ENCODE data around the gene CNTN3. TPM values are rescaled to one million over a fixed set of nuclear protein-coding genes. Genes with fewer than 3 reads are reported as not detected.

Gene CNTN3
- total RNA-seq, 3 donors from 2014 or later = 6.2 to 15.6 (median 8.1) TPM

DNA sequence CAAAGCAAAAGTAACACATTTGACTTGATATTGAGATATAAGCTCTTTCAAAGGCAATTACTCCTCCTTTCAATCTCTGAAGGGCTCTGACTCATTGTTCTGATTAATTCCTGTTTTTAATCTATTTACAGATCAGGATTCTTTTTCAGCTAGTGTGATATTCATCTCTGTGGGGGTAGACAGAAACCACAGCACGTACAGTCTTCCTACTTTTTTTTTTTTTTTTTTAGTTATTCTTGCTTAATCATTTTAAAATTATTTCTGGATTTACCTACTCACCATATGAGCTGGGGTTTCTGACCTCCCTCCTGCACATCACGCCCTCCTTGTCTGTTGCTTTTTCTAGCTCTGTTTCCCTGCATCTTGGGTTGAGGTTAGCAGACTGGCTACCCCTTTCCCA lies 1.4 kb downstream of the CNTN3 start:
- no peaks in the 10 kb centered on the region for H3K36me3 ChIP-seq (ENCODE audit: low read depth)
- intact Hi-C loops (cut with DNase I, micrococcal nuclease) = no loop called here
- no peak for TF ChIP-seq CTCF (IDR thresholded peaks at IDR 0.05)
- no peak for ATAC-seq
- no peaks in the 10 kb centered on the region for H3K9me3 ChIP-seq
- DNase-seq = no peak
- H3K4me3 ChIP-seq = no peak overlapping the region
- peaks cover 22% of the 10 kb centered on the region for H3K4me1 ChIP-seq (ENCODE audit: low read depth)

DNA sequence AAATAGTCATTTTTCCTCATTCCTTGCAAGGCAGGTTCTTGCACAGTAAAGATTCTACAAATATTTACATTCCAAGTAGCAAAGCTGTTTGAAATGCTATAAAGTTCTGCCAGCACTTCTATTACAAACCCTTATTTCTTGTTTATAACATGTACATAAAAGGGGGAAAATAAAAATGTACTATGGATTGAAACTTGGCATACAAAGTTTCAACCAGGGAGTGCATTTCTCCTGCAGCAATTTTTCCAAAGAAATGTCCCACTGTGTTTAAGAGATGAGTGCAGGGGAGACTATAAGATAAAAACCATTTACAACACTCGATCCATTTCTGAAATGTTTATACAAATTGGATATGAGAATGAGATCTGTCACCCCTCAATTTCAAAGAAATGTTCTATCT lies 3.3 kb downstream of the CNTN3 start:
- no peak overlapping the region for H3K4me3 ChIP-seq
- ATAC-seq (no peak), DNase-seq (no peak)
- no peaks in the 10 kb centered on the region for H3K9me3 ChIP-seq
- peaks cover 25% of the 10 kb centered on the region for H3K4me1 ChIP-seq (ENCODE audit: low read depth)
- intact Hi-C loops (cut with DNase I, micrococcal nuclease) = no loop called here
- no peaks in the 10 kb centered on the region for H3K36me3 ChIP-seq (ENCODE audit: low read depth)
- TF ChIP-seq CTCF (IDR thresholded peaks at IDR 0.05) = no peak

DNA sequence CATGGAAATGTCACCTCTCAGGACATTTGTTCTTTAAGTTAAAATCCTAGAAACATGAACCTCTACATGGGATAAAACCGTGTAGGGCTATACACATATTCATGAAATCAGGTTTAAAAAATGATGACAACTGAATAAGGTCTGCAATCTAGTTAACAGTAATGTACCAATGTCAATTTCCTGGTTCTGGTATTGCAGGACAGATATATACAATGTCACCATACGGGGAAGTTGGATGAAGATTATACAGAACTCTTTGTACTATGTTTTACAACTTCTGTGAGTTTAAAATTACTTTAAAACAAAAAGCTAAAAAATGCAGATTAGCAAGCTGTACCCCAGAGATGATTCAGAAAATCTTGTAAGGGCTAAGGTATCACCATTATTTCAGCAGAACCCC lies 6.7 kb downstream of the CNTN3 start:
- H3K36me3 ChIP-seq (ENCODE audit: low read depth) = no peaks in the 10 kb centered on the region
- intact Hi-C loops (cut with DNase I, micrococcal nuclease) = no loop called here
- no peaks in the 10 kb centered on the region for H3K9me3 ChIP-seq
- no peak overlapping the region for H3K4me3 ChIP-seq
- DNase-seq = no peak
- TF ChIP-seq CTCF (IDR thresholded peaks at IDR 0.05) = no peak
- peak; percentile 77 for ATAC-seq
- H3K4me1 ChIP-seq (ENCODE audit: low read depth) = peaks cover 24% of the 10 kb centered on the region

DNA sequence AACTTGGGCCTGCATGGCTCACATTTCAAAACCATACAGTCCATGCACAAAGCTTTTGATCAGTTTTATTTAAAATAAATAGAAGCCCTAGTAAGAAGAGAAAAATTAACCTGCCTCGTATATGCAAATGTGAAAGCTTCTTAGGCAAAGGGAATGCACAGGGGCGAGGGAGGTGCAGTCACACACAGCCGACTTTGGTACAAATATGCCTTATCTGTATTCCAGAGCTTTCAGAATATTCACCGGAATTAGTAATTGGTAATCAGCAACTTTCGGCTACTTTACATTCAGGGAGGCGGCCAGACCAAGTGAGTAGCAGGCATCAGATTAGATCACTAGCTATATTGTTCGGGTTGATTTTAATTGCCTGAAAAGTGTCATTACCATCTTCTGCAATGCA lies 7.5 kb downstream of the CNTN3 start:
- ATAC-seq (no peak), DNase-seq (no peak)
- H3K4me3 ChIP-seq = no peak overlapping the region
- intact Hi-C loops (cut with DNase I, micrococcal nuclease) = no loop called here
- H3K4me1 ChIP-seq (ENCODE audit: low read depth) = peaks cover 16% of the 10 kb centered on the region
- H3K9me3 ChIP-seq = no peaks in the 10 kb centered on the region
- TF ChIP-seq CTCF (IDR thresholded peaks at IDR 0.05) = no peak
- no peaks in the 10 kb centered on the region for H3K36me3 ChIP-seq (ENCODE audit: low read depth)

DNA sequence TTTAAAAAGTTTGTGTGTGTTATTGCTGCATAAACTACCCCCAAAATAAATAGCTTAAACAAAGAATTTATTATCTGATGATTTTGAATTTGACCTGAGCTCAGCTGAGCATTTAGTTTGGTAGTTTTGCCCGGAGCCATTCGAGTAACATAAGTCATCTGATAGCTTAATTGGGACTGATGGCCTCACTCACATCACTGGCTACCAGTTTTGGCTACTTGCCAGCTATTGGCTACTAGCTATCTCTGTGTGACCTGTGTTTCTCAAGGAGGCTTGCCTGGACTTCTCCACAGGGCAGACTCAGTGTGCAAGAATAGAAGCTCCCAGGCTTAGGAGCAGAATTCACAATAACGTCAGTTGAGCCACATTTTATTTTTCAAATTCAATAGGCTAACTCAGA lies 9.0 kb downstream of the CNTN3 start:
- no peaks in the 10 kb centered on the region for H3K36me3 ChIP-seq (ENCODE audit: low read depth)
- intact Hi-C loops (cut with DNase I, micrococcal nuclease) = no loop called here
- DNase-seq (no peak), ATAC-seq (no peak)
- peaks cover 7% of the 10 kb centered on the region for H3K4me1 ChIP-seq (ENCODE audit: low read depth)
- no peak for TF ChIP-seq CTCF (IDR thresholded peaks at IDR 0.05)
- no peaks in the 10 kb centered on the region for H3K9me3 ChIP-seq
- H3K4me3 ChIP-seq = no peak overlapping the region

DNA sequence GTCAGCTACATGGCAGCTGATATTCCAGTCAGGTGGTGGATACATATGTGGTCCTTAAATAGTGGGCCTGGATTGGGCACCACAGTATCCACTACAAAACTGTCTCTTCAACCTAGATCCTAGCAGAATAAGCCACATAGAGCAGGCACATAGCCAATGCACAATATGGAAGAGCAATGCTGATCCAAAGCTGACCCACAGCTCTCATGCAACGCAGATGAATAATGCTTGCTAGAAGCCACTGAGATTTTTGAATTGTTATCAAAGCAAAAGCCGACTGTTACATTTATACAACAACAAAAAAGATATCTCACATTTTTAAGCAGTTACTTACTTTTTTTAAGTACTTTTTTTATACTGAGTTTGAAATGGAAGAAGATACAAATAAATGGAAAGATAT lies 11.2 kb downstream of the CNTN3 start:
- Histone ChIP-seq H3K4me3 (no peak overlapping the region), H3K9me3 (no peaks in the 10 kb centered on the region), H3K4me1 (ENCODE audit: low read depth) (peaks cover 5% of the 10 kb centered on the region), H3K36me3 (ENCODE audit: low read depth) (no peaks in the 10 kb centered on the region)
- intact Hi-C loops (cut with DNase I, micrococcal nuclease) = no loop called here
- no peak for ATAC-seq
- no peak for TF ChIP-seq CTCF (IDR thresholded peaks at IDR 0.05)
- DNase-seq = no peak

Data from mucosa of descending colon (tissue), 3 donors.